ENCODE data around the gene PCDH9. TPM values are rescaled to one million over a fixed set of nuclear protein-coding genes. Genes with fewer than 3 reads are reported as not detected.

Gene PCDH9
- total RNA-seq, 4 donors from 2014 or later: 0.37 to 2.4 (median 1.5) TPM

GRCh38 chr13:66534561-66534960, 695.6 kb downstream of the PCDH9 start:
- TF ChIP-seq EP300 (IDR thresholded peaks at IDR 0.05; ENCODE audit: low read depth): no peak
- no peak for TF ChIP-seq POLR2A (IDR thresholded peaks at IDR 0.05)
- no peak for TF ChIP-seq POLR2AphosphoS5 (IDR thresholded peaks at IDR 0.05)
- TF ChIP-seq, protein P1, sequence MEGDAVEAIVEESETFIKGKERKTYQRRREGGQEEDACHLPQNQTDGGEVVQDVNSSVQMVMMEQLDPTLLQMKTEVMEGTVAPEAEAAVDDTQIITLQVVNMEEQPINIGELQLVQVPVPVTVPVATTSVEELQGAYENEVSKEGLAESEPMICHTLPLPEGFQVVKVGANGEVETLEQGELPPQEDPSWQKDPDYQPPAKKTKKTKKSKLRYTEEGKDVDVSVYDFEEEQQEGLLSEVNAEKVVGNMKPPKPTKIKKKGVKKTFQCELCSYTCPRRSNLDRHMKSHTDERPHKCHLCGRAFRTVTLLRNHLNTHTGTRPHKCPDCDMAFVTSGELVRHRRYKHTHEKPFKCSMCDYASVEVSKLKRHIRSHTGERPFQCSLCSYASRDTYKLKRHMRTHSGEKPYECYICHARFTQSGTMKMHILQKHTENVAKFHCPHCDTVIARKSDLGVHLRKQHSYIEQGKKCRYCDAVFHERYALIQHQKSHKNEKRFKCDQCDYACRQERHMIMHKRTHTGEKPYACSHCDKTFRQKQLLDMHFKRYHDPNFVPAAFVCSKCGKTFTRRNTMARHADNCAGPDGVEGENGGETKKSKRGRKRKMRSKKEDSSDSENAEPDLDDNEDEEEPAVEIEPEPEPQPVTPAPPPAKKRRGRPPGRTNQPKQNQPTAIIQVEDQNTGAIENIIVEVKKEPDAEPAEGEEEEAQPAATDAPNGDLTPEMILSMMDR (IDR thresholded peaks at IDR 0.05): no peak
- no peak for DNase-seq
- 85 to 89% methylated on average over 2 of the region's 2 CpGs for WGBS, 2 donors (ENCODE audit: low coverage in 1 of 2)
- Histone ChIP-seq H3K27me3 (no peaks in the 10 kb centered on the region), H3K9me3 (no peaks in the 10 kb centered on the region), H3K4me1 (no peaks in the 10 kb centered on the region), H3K27ac (no peak overlapping the region), H3K4me3 (no peak overlapping the region), H3K36me3 (no peaks in the 10 kb centered on the region)
- intact Hi-C loops (cut with DNase I; ENCODE audit: low total_unique reads) (loop anchor here (10.0 kb wide), 1 partner anchor 50 kb away; no protein-coding TSS in a partner anchor), in situ Hi-C loops (cut with MboI; ENCODE audit: low pct_ligation_motif_present in 1 of 4, low pct_unique_long_range_greater_than_20kb in 1 of 4, low sequenced_read_pairs in 3 of 4) (no loop called here)

DNA sequence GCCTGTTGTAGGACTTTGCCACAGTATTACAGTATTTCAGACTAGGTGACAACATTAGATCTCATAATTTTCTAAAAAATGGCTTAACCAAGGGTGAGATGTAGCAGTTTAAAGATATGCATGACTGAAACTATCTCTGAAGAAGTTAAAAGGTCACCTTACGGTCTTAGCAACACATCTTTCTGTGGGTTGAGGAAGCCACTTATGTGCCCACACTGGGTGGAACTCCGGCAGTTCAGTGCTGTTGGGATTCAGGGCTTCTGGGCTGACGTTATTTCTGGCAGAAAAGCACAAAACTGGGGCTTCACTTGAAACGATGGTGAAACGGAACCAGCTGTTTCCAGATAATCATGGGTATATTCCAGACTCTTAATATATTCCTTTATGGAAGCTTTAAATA, 697.3 kb downstream of the PCDH9 start:
- WGBS, 2 donors (ENCODE audit: low coverage in 1 of 2): 69 to 73% methylated on average over 4 to 5 of the region's 5 CpGs
- DNase-seq: no peak
- Histone ChIP-seq H3K4me3 (no peak overlapping the region), H3K4me1 (no peaks in the 10 kb centered on the region), H3K9me3 (no peaks in the 10 kb centered on the region), H3K27ac (no peak overlapping the region), H3K36me3 (no peaks in the 10 kb centered on the region), H3K27me3 (no peaks in the 10 kb centered on the region)
- in situ Hi-C loops (cut with MboI; ENCODE audit: low pct_ligation_motif_present in 1 of 4, low pct_unique_long_range_greater_than_20kb in 1 of 4, low sequenced_read_pairs in 3 of 4) (no loop called here), intact Hi-C loops (cut with DNase I; ENCODE audit: low total_unique reads) (loop anchor here (10.0 kb wide), 1 partner anchor 48 kb away; no protein-coding TSS in a partner anchor)
- no peak for TF ChIP-seq POLR2AphosphoS5 (IDR thresholded peaks at IDR 0.05)
- no peak for TF ChIP-seq POLR2A (IDR thresholded peaks at IDR 0.05)
- TF ChIP-seq, protein P1 (IDR thresholded peaks at IDR 0.05): no peak
- no peak for TF ChIP-seq EP300 (IDR thresholded peaks at IDR 0.05; ENCODE audit: low read depth)

- WGBS, 2 donors (ENCODE audit: low coverage in 1 of 2): 54 to 82% methylated on average over 1 to 3 of the region's 3 CpGs
- Histone ChIP-seq H3K4me1 (no peaks in the 10 kb centered on the region), H3K27me3 (no peaks in the 10 kb centered on the region), H3K9me3 (no peaks in the 10 kb centered on the region), H3K27ac (no peak overlapping the region), H3K36me3 (no peaks in the 10 kb centered on the region), H3K4me3 (no peak overlapping the region)
- in situ Hi-C loops (cut with MboI; ENCODE audit: low pct_ligation_motif_present in 1 of 4, low pct_unique_long_range_greater_than_20kb in 1 of 4, low sequenced_read_pairs in 3 of 4): no loop called here
- TF ChIP-seq EP300 (IDR thresholded peaks at IDR 0.05; ENCODE audit: low read depth) (no peak), POLR2A (IDR thresholded peaks at IDR 0.05) (no peak), POLR2AphosphoS5 (IDR thresholded peaks at IDR 0.05) (no peak)
- TF ChIP-seq, protein P1 (IDR thresholded peaks at IDR 0.05): no peak
- intact Hi-C loops (cut with DNase I; ENCODE audit: low total_unique reads): loop anchor here (10.0 kb wide), 1 partner anchor 47 kb away; no protein-coding TSS in a partner anchor
- no peak for DNase-seq
Observed at GRCh38 chr13:66532146-66532545, 698.0 kb downstream of the PCDH9 start.

DNA sequence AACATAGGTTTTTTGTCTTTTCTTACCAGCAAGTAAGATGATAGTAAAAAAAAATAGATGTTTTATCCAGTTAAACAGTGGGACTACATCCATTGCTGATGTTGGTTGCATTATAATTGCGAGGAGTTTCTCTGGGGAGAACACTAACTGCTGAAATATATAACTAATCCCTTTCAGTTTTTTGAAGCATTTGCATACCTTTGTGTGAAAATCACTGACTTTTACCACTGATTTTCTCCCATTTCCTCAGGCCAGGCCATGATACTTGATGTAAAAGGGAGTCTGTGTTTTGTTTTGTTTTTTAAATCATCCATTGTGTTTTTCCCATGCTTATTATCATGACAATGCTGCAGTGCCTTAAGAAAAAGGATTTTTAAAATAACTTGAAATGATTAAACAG, 699.5 kb downstream of the PCDH9 start:
- no peaks in the 10 kb centered on the region for H3K9me3 ChIP-seq
- WGBS, 2 donors (ENCODE audit: low coverage in 1 of 2): 89 to 94% methylated on average over 1 of the region's 1 CpG
- intact Hi-C loops (cut with DNase I; ENCODE audit: low total_unique reads) (loop anchor here (10.0 kb wide), 1 partner anchor 46 kb away; no protein-coding TSS in a partner anchor), in situ Hi-C loops (cut with MboI; ENCODE audit: low pct_ligation_motif_present in 1 of 4, low pct_unique_long_range_greater_than_20kb in 1 of 4, low sequenced_read_pairs in 3 of 4) (no loop called here)
- no peak overlapping the region for H3K27ac ChIP-seq
- TF ChIP-seq EP300 (IDR thresholded peaks at IDR 0.05; ENCODE audit: low read depth) (no peak), POLR2AphosphoS5 (IDR thresholded peaks at IDR 0.05) (no peak), POLR2A (IDR thresholded peaks at IDR 0.05) (no peak)
- TF ChIP-seq, protein P1 (IDR thresholded peaks at IDR 0.05): no peak
- H3K27me3 ChIP-seq: no peaks in the 10 kb centered on the region
- H3K4me1 ChIP-seq: no peaks in the 10 kb centered on the region
- H3K36me3 ChIP-seq: no peaks in the 10 kb centered on the region
- no peak overlapping the region for H3K4me3 ChIP-seq
- DNase-seq: no peak
